HG02623 (cell line): ENCODE data around the gene LRRN4CL.
A peak's percentile ranks its signal among the peaks of the same experiment; 100 is the strongest.
"Not testable (repeated sequence)": the region's sequence is repeated elsewhere in the genome, so short reads cannot be mapped to it uniquely, and the experiment has no call there.

Source experiments
- ATAC-seq: cut with Tn5 transposase; IDR thresholded peaks from one replicate; pipeline ENCODE4 v1.9.1; 2021; ENCODE audit warnings: moderate library complexity; ENCODE audit not compliant: unreplicated experiment

The LRRN4CL gene

DNA sequence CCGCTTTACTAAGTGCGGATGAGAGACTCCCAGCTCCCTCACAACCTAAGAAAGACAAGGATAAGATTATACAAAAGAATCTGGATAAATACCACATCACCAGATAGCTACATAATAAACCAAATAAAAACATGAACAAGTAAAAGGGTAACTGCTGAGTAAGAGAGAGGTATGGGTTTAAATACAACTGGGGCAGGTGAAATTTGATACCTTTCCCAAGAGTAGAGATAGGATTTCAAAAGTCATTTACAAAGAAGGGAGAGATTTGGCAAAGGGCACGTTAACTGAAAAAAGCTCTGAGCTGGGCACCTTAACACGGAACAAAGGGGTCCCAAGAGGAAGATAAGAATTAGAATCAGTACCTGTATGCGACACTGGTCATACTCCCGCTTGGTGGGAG, 12.2 kb downstream of the LRRN4CL start:
- no peak for ATAC-seq

DNA sequence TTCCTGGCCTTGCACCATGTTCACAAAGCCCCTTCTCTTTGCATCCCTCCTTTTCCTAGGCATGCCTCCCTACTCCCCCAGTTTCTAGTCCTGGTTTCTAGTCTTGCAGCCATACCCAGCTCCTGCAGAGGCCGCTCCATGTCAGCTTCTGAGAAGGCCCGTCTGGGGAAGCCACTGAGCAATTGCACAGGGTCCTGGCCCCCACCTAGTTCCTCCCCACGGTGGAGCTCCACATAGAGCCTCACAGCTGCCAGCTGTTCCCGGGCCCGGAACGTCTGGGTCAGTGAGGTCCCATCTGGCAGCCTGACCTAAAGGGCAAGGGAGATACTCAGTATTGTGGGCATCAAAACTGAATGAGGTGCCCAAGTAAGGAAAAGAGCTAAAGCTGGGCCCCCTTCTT, 12.6 kb downstream of the LRRN4CL start:
- ATAC-seq: no peak

DNA sequence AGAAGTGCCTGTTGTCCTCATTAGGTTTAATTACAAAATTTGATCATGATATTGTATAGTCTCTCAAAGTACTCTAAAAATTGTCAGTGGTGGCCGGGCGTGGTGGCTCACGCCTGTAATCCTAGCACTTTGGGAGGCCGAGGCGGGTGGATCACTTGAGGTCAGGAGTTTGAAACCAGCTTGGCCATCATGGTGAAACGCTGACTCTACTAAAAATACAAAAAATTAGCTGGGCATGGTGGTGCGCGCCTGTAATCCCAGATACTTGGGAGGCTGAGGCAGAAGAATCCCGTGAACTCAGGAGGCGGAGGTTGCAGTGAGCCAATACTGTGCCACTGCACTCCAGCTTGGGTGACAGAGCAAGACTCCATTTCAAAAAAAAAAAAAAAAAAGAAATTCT, 13.9 kb downstream of the LRRN4CL start:
- ATAC-seq: not testable (repeated sequence)

DNA sequence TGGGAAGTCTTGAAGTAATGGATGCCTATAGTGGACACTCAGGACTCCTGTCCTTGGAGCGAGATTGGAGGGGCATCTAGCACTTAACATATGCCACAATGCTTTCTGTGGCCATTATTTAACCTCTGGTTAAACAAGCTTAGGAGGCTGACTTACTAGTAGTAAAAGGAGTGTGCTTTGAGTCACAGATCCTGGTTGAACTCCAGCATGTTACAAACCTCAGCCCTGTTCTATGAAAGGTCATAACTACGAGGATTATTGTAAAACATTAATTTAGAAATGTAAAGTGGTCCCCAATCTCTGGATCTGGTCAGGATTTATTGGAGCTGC, 16.2 kb downstream of the LRRN4CL start:
- ATAC-seq: no peak

DNA sequence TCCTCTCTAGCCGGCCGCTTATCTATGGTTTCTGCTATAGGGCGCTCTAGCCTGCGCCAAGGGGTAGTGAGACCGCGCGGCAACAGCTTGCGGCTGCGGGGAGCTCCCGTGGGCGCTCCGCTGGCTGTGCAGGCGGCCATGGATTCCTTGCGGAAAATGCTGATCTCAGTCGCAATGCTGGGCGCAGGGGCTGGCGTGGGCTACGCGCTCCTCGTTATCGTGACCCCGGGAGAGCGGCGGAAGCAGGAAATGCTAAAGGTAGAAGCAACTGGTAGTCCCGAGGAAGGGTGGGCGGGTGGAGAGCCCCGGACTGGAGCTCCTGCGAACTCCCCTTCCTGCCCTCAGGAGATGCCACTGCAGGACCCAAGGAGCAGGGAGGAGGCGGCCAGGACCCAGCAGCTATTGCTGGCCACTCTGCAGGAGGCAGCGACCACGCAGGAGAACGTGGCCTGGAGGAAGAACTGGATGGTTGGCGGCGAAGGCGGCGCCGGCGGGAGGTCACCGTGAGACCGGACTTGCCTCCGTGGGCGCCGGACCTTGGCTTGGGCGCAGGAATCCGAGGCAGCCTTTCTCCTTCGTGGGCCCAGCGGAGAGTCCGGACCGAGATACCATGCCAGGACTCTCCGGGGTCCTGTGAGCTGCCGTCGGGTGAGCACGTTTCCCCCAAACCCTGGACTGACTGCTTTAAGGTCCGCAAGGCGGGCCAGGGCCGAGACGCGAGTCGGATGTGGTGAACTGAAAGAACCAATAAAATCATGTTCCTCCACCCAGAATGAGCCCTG, 17.5 kb downstream of the LRRN4CL start, which contains the start of the genes LBHD1 and UQCC3:
TSS of gene LBHD1 (minus strand) at position 660 of the 782 bp plus-strand sequence. CDS start 2,236 bp downstream, outside the sequence.
TSS of gene UQCC3 (plus strand) at position 66 of the 782 bp plus-strand sequence. CDS start at position 139, 73 bp downstream.
- ATAC-seq: peak; percentile 49

DNA sequence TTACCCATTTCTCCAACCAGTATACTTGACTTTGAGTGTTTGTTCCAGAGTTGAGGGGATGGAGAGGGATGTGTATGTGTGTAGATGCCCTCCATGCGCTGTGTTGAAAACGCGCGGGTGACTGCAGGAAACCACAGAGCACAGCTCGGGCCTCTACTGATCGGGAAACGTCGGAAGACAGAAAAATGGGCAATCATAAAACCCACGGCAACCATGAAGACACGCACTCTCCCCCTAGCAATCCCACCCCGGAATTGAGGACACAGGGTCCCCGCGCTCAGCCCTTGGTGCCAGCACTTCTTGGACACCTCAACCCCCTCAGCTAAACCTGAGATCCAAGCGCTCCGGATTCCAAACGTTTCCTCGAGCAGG, 18.1 kb downstream of the LRRN4CL start:
- ATAC-seq: no peak

DNA sequence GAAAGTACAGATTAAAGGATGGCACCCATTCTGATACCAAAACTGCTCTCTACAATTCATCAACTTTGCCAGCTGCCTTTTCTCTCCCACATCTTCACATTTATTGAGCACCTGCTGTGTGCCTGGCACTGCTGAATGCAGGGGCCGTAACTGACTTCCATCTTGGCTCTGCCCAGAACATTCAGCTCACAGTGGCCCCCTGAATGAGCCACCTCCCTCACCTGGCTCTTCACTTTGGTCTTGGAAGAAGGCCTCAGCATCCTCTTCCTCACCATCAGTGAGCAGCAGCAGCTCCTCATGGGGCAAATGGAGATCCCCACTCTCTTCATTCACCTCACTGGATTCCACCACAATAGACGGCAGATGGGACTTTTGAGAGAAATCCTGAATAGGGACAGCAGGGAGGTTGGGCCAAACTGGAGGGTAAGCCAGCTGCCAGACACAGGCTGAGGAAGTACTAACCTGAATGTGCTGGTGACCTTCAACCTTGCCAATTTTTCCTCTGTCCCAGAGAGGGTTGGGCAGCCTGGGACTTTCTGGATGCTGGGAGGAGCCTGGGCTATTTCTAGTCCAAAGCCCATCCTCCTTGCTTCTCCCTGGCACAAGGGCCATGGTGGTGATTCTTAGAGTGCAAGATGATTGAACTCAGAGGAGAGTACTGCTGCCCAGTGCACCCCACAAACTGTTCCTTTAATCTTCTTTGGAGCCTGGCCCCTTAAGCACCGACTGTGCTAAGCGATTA, 19.7 kb downstream of the LRRN4CL start:
- no peak for ATAC-seq

DNA sequence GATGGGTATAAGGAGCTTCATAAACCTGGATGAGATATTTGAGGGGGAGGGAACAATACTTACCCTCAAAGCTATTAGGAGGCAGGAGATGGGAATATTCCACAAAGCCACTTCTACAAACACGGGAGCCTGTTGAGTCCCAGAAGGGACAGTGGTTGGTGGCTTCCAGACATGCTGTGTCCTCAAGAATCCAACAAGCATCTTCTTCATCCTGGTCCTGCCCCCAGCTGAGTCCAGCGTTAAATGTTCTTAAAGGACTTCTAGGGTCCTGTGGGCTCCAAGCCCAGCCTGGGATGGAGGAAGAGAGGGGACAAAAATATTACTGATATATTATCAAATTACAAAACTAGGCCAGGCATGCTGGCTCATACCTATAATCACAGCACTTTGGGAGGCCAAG, 21.9 kb downstream of the LRRN4CL start:
- ATAC-seq: no peak

DNA sequence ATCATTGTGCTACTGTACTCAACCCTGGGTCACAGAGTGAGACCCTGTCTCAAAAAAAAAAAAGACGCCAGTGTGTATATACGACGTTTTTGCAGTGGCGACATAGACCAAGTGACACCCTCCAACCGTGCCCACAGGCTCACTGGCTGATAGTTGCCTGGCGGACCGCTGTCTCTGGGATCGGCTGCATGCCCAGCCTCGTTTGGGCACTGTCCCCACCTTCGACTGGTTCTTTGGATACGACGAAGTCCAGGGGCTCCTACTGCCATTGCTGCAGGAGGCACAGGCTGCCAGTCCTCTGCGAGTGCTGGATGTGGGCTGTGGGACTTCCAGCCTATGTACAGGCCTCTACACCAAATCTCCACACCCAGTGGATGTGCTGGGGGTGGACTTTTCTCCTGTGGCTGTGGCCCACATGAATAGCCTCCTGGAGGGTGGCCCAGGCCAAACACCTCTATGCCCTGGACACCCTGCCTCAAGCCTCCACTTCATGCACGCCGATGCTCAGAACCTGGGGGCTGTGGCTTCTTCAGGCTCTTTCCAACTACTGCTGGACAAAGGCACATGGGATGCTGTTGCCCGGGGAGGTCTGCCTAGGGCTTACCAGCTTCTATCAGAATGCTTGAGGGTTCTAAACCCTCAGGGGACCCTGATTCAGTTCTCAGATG, 22.9 kb downstream of the LRRN4CL start:
- ATAC-seq: no peak

DNA sequence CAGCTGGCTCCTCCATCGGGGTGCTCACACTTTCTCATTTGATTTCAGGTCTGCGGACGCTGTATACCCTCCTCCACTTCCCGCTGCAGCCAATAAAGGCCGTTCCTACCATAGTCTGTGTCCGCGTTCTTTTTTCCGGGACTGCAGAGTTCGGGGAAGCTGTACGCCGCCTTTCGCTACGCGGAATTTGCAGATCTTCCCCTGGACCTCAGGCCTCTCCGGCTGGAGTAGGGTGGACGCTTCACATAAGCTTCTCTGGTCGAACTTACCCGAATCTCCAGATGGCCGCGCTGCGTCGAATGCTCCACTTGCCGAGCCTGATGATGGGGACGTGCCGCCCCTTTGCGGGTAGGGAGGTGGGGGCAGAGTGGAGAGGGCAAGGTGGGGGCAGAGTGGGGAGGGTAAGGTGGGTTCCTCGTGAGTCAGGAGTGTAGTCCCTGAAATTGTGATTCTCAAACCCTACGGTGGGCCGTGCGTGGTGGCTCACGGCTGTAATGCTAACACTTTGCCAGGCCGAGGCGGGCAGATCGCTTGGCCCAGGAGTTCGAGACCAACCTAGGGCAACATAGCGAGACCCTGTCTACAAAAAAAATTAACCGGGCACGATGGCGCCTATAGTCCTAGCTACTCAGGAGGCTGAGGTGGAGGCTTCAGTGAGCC, 23.6 kb downstream of the LRRN4CL start:
- peak; percentile 21 for ATAC-seq

DNA sequence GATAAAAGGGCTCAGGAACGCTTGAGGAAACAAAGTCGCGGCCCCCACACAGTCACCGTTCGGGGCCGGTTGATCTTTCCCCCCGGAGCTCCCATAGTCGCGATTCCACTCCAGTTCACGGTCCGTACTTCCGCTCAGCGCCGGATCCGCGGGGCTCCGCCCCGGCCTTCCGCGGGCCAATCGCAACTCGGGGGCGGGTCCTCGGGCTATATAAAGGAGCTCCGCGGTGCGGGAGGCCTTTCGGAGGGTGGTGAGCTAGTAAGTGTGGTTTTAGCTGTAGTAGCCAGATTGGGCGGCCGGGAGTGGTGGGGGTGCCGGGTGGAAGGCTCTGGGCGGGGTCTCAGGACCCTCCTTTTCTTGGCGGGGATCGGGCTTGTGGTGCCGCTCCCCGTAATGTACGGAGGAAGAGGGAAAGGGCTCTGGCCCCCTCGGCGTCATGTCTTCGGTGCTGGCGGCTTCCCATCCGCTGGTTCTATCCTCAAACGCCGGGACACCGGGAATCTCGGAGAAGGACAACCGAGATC, 24.2 kb downstream of the LRRN4CL start, which contains the start of the genes C11orf98 and CSKMT:
TSS of gene C11orf98 (minus strand) at position 136 of the 524 bp plus-strand sequence. CDS start at position 95, 41 bp downstream.
TSS of gene CSKMT (plus strand) at position 238 of the 524 bp plus-strand sequence. CDS start 568 bp downstream, outside the sequence.
- ATAC-seq: peak; percentile 80

DNA sequence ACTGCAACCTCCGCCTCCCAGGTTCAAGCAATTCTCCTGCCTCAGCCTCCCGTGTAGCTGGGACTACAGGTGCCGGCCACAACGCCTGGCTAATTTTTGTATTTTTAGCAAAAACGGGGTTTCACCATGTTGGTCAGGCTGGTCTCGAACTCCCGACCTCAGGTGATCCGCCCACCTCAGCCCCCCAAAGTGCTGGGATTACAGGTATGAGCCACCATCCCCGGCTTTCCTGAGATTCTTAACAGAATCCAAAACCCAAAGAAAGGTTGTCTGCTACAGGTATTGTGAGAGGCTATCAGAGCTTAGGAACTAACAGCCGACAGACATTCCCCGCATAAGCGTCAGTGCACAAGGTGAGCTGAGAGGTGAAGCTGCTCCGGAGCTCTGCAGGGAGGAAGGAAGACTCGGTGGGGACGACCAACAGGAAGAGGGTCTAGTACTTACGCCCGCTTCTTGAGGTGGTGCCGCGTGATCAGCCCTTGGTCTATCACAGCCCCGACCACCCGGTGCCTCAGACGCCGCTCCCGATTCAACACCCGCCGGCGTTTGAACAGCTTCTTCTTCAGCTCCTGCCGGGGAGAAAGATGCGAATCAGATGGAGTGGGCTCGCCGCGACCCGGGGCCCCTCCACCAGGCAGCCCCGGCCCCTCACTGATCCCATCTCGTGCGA, 24.8 kb downstream of the LRRN4CL start:
- ATAC-seq: peak; percentile 12

DNA sequence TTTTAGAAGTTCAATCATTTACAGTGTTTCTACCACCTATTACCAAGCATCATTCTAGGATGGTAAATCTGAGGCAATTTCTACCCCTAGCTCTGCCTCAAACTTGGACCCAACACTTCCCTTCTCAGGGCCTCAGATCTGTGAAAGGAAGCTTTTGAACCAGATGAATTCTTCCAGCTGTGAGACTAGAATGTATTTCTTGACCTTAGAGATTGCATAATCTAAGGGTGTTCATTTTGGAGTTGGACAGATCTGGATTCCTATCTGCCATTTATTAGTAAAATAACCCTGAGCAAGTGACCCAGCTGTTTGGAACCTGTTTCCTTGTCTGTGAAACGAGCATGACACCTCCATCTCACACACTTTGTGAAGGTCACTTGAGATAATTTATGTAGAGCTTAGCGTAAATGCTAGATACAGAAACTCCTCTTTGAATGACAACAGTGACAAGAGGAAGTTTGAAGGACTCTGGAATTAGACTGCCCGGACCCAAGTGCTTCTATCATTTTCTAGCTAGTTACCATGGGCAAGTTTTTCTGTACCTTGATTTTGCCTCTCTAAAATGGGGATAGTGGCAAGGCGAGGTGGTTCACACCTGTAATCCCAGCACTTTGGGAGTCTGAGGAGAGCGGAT, 32.4 kb downstream of the LRRN4CL start:
- ATAC-seq: no peak

DNA sequence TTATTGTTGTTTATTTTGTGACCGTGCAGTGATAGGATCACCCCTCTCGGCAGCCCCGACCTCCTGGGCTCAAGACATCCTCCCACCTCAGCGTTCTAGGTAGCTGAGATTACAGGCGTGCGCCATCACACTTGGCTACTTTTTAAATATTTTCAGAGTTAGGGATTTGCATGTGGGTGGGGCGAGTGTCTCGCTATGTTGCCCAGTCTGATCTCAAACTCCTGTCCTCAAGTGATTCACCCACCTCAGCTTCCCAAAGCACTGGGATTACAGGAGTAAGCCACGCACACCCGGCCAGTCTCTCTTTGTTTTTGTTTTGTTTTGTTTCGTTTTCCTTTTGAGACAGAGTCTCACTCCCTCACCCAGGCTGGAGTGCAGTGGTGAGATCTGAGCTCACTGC, 35.0 kb downstream of the LRRN4CL start:
- no peak for ATAC-seq

DNA sequence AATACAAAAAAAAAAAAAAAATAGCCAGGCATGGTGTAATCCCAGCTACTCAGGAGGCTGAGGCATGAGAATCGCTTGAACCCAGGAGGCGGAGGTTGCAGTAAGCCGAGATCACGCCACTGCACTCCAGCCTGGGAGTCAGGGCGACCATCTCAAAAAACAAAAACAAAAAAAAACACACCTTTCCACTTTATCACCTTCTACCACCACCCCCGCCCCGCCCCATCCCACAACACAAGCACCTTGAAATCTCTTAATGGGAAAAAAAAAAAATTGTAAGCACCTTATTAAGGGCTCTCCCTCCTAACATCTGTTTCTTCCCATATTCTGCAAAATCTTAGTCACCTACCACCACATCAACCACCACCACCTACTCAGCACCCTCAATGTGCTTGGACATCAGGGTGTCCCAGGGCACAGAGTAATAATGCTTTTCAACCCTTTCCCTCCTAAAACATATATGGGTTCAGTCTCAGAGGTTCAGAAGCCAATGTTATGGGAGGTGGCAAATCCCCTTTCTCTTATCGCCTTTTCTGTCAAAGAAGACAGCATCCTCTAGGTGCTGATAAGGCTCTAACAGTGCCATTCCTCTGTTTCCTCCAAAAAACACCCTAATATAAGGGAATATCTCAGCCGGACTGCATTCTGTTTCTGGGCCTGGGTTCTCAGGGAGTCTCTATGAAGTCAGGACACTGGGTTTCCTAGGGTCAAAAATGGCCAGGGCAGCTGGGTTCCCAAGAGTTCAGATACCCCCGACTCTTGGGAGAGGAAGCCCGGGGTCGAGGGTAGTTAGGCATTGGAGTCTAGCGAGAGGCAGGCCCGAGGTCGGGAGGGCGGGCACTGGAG, 36.9 kb downstream of the LRRN4CL start:
- ATAC-seq: no peak

DNA sequence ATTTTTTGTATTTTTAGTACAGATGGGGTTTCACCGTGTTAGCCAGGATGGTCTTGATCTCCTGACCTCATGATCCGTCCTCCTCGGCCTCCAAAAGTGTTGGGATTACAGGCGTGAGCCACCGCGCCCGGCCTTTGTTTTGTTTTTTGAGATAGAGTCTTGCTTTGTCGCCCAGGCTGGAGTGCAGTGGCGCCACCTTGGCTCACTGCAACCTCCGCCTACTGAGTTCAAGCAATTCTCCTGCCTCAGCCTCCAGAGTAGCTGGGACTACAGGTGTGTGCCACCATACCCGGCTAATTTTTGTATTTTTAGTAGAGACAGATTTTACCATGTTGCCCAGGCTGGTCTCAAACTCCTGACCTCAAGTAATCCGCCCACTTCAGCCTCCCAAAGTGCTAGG, 39.0 kb downstream of the LRRN4CL start:
- ATAC-seq: not testable (repeated sequence)

DNA sequence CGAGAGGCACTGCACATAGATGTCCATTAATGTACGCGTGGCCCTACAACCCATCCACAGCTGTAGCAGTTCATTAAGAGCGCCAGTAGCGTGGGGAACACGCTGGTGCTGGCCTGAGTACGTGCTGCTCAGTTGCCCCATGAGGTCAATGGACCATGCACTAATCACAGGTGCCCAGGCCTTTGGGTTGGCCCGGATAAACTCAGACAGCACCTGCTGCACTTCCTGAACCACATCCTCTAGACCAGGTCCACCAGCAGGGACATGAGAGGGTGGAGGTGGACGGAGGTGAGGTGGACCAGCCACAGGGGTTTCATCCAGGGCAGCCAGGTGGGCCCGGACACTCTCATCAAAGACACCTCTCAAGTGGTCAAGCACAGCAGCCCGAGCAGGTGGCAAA, 39.8 kb downstream of the LRRN4CL start:
- no peak for ATAC-seq

DNA sequence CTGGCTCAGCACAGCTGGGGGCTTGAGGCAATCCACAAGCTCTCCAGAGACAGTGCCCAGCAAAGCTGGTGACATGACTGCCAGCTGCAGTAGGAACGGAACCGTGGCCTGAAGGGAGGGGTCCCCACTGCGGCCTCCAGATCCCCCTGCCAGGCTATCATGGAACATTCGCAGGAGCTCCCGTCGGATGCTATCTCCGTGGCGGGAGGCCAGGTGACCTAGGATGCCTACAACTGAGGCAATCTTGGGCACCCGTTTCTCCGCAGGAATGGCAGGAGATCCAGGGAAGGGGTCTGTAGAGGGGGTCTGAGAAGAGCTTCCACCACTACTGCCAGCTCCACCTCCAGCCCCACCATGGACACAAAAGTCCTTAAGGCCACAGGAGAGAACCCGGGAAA, 40.4 kb downstream of the LRRN4CL start:
- ATAC-seq: no peak
